Ureter (tissue), 1 donor: Measurements from ENCODE around the gene JMJD7. TPM values are rescaled to one million over a fixed set of nuclear protein-coding genes. Genes with fewer than 3 reads are reported as not detected.

Experiments
- DNase-seq: peaks from one replicate; pipeline ENCODE4 v3.0.0-alpha.2; 2020; ENCODE audit warnings: low spot score
- total RNA-seq: library from RNA; stranded (reverse); gene quantifications from one replicate; pipeline ENCODE4 v1.2.4, GENCODE V29; 2023
- donor health status: DM: yes; HTN: yes; CAD: no.

The JMJD7 gene
- total RNA-seq, 1 donor from 2014 or later, result 48.6 TPM

GRCh38 chr15:41865490-41866055 lies 37.7 kb downstream of the JMJD7 start:
- DNase-seq, result no peak

- DNase-seq, result no peak
Observed at GRCh38 chr15:41866263-41866703, 38.4 kb downstream of the JMJD7 start.

- DNase-seq, result no peak
Observed at GRCh38 chr15:41866872-41867579, 39.1 kb downstream of the JMJD7 start.

- no peak for DNase-seq
Observed at GRCh38 chr15:41868321-41868720, 40.4 kb downstream of the JMJD7 start.

- no peak for DNase-seq
Observed at GRCh38 chr15:41869770-41870688, 42.1 kb downstream of the JMJD7 start.

GRCh38 chr15:41870689-41871081 lies 42.8 kb downstream of the JMJD7 start:
- DNase-seq, result no peak

- no peak for DNase-seq
Observed at GRCh38 chr15:41871175-41871905, 43.4 kb downstream of the JMJD7 start.

- DNase-seq, result no peak
Observed at GRCh38 chr15:41872166-41872747, 44.4 kb downstream of the JMJD7 start.

GRCh38 chr15:41873711-41874110 lies 45.8 kb downstream of the JMJD7 start:
- DNase-seq, result no peak

GRCh38 chr15:41874736-41875135 lies 46.8 kb downstream of the JMJD7 start:
- no peak for DNase-seq

GRCh38 chr15:41876007-41876406 lies 48.1 kb downstream of the JMJD7 start:
- no peak for DNase-seq

- DNase-seq, result no peak
Observed at GRCh38 chr15:41876689-41877088, 48.8 kb downstream of the JMJD7 start.

GRCh38 chr15:41877631-41878354 lies 49.9 kb downstream of the JMJD7 start:
- DNase-seq, result no peak

GRCh38 chr15:41878355-41878699 lies 50.4 kb downstream of the JMJD7 start:
- DNase-seq, result no peak

GRCh38 chr15:41879321-41879845 lies 51.5 kb downstream of the JMJD7 start:
- no peak for DNase-seq

GRCh38 chr15:41880156-41880877 lies 52.4 kb downstream of the JMJD7 start:
- no peak for DNase-seq

GRCh38 chr15:41881086-41881485 lies 53.2 kb downstream of the JMJD7 start:
- no peak for DNase-seq

GRCh38 chr15:41881550-41881919 lies 53.6 kb downstream of the JMJD7 start:
- no peak for DNase-seq

- no peak for DNase-seq
Observed at GRCh38 chr15:41881920-41882688, 54.2 kb downstream of the JMJD7 start.
